ENCODE data around the gene GLG1.
A peak's percentile ranks its signal among the peaks of the same experiment; 100 is the strongest.
"Not testable (repeated sequence)": the region's sequence is repeated elsewhere in the genome, so short reads cannot be mapped to it uniquely, and the experiment has no call there.

Gene GLG1

GRCh38 chr16:74606521-74607309 lies at the start of gene GLG1:
GLG1 (minus strand) TSS chr16:74607114; CDS start chr16:74607094, 20 bp downstream.
- peak; percentile 77 for DNase-seq

GRCh38 chr16:74654536-74655050 lies 47.7 kb upstream of the GLG1 start:
- DNase-seq = no peak

GRCh38 chr16:74652883-74653282 lies 46.0 kb upstream of the GLG1 start:
- DNase-seq = not testable (repeated sequence)

DNA sequence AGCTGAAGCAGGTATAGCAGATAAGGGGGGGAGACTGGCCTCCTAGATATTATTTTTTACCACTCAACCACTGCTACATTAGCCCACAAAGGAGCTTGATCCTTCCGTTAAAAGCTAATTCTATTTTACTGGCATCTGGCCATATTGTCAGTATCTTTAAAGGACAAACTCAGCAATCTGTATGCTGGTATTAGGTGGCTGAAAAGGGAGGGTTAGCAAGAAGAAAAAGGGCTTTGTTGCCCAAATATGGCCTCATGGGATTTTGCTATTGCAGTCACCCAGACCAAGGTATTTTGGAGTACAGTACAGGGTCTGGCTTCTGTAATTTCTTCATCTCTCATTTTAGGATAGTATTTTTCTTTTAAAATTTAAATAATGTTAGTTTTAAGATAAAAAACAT lies 45.3 kb upstream of the GLG1 start:
- DNase-seq = no peak

DNA sequence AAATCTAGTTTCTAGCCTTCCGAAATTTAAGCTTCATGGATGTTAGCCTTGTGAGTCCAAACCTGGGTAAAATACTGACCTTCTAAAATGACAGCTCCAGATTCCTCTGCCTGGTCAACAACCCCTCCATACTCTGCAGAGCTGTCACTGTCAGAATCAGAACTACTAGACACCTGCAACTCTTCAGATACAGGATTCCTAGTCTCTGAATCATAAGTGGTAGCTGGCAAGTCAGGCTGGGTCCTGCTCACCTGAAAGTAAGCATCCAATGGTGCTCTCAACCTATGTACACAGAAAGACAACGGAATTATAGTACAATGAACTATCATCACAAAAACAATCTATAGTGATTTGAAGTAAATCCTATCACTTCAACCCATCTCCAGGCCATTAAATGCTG lies 44.9 kb upstream of the GLG1 start:
- DNase-seq = no peak

- DNase-seq = no peak
These were observed 44.2 kb upstream of the GLG1 start for GRCh38 chr16:74650966-74651567.

GRCh38 chr16:74649839-74650504 lies 43.1 kb upstream of the GLG1 start:
- no peak for DNase-seq

DNA sequence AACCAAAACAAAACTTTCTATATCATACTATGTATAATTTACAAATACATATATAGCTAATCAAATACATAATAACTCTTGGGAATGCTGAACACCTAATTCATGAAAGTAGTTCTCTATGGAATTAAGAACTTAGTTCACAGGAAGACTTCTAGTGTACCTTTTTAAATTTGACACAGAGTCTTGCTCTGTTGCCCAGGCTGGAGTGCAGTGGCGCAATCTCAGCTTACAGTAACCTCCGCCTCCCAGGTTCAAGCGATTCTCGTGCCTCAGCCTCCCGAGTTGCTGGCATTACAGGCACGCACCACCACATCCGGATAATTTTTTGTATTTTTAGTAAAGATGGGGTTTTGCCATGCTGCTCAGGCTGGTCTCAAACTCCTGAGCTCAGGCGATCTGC lies 35.1 kb upstream of the GLG1 start:
- no peak for DNase-seq

- no peak for DNase-seq
These were observed 31.0 kb upstream of the GLG1 start for GRCh38 chr16:74637742-74638453.

GRCh38 chr16:74635303-74635702 lies 28.4 kb upstream of the GLG1 start:
- no peak for DNase-seq

DNA sequence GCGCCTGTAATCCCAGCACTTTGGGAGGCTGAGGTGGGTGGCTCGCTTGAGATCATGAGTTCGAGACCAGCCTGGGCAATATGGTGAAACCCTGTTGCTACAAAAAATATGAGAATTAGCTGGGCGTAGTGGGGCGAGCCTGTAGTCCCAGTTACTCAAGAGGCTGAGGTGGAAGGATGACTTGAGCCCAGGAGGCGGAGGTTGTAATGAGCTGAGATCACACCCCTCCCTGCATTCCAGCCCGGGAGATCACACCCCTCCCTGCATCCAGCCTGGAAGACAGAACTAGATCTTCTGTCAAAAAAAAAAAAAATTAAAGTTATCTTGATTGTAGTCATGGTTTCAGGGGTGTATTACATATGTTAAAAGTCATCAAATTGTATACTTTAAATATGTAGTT lies 26.8 kb upstream of the GLG1 start:
- no peak for DNase-seq

DNA sequence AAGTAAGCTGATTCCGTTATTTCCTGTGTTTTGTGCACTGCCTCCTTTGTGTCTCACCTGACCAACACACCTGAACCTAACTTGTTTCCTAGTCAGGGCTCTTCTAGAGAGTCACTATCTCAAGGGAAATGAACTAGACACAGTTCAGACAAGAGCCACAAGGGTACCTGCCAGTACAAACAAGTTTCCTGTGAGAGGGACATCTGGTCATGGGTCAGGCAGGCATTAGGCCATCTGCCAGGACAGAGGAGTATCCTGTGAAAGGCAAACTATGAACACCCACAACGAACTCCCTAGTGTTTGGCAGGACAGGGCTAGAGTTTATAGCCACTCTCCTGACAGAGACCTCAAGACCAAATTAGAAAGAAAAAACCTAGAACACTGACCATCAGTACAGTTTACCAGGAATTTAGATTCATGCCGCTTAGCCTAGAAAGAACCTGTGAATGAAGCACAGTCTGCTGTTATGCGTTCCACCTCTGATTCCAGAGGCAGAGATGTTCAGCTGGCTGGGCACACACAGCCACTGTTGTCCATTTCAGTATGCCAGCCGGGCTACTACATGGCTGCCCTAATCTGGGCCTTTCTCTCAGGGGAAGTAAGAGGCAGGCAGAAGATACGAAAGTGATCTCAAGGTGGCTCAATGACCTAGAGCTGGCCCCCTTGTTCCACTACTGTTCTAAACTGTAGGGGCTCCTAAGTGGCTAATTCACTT lies 20.7 kb upstream of the GLG1 start:
- DNase-seq = peak; percentile 24

DNA sequence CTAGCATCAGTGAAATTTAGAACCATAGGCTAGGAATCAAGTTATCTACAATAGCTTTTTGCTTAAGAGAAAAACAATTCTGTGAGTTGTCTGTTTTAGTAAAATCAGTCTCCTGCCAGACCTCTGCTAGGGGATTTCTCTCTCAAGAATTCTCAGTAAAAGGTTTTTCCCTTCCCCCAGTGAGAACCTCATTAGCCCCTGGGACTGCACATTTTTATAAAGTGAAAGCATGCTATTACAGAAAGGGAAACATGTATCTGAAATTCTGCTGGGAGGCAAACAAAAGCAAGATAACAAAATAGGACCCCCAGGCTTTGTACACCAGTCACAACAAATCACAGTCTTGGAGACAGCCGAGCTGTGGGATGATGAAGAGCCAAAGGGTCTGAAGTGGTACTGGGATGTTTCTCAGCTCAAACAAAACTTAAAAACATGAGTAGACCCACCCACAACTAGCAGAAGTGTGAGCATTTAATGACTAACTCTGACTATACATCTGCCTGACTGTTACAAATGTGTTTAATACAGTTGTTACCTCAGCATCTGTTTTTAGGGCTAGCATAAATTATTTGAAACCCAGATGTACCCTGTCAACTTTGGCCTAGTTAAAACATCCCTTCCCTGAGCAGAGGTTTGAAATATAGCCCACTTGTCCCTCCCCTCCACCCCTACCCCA lies 20.0 kb upstream of the GLG1 start:
- DNase-seq = no peak

DNA sequence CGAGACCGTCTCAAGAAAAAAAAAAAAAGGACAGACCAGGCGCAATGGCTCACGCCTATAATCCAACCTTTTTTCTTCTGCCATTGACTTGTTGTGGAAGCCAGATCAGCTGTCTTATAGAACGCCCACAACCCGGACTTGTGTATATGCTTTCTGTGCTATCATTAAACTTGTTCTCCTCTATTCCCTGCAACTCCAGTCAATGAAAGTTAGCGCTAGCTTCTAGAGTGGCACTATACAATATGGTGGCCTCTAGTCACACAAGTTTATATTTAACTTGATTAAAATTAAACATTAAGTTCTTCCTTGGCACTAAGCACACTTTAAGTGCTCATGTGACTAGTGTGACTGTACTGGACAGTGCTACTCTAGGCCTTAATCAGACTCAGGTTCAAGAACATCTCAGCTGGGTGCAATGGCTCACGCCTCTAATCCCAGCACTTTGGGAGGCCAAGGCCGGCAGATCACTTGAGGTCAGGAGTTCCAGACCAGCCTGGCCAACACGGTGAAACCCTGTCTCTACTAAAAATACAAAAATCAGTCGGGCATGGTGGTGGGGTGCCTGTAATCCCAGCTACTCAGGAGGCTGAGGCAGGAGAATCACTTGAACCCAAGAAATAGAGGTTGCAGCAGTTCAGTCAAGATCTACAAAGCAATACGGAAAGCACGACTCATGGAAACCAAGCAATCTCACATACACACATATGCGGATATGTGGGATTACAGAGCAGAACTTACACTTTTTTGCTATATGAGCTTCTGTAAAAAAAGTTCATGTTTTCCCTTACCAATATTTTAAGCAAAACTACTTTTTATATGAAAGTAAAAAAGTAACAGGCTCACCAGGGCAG lies 18.8 kb upstream of the GLG1 start:
- DNase-seq = no peak

DNA sequence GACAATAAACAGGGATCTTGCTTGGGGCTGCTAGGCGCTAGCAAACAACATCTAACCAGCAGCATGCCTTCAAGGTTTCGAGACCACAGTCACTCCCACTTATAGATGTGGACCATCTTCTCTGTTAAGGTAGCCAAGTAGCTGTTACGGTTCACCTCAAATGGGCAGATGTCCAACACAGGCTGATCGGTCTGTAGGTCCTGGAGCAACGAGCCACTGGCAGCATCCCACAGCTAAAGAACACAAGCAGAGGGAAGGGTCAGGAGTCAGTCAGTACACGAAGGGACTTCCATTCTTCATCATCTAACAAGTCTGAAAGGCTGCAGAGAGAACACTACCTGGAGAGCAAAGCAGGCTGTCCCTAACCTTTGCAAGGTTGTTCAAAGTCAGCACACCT lies 16.9 kb upstream of the GLG1 start:
- peak; percentile 10 for DNase-seq

- DNase-seq = no peak
These were observed 16.4 kb upstream of the GLG1 start for GRCh38 chr16:74623214-74623838.

DNA sequence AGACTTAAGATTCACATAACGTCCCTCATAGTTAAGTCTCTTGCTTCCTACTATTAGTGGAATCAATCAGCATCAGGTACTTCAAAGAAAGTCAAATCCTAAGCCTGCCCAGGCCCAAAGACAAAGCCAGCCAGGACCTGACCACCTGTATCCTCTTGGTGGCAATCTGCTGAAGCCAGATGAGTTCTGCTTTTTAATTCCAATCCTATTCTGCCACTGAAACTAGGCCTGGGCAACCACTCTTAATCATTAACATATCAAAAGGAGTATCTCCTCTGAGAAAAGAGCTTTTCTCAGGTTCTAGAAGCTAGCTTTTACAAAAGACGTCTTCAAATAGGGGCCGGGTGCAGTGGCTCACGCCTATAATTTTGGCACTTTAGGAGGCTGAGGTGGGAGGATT lies 15.1 kb upstream of the GLG1 start:
- DNase-seq = no peak

DNA sequence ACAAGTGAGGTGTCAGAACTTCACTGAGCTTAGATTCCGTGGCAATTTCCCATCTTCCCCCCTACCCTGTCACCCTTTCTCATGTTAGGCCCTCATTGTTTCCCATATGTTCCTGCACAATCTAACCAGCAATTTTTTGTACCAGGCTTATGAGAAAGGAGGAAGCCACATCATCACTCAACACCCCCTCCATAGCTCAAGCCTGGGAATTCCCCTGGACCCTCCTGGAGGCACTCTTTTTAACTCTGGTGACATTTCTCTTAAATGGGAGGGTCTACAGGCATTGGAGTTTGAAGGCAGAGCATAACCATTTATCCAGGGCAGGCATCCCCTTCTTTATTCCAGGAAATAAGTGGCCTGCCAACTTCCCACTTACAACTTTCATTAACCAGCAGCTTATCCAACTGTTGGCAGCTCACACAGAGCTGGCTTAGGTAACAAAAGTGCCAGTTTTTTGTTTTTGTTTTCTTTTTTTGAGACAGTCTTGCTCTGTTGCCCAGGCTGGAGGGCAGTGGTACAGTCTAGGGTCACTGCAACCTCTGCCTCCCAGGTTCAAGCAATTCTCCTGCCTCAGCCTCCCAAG lies 10.4 kb upstream of the GLG1 start:
- DNase-seq = no peak

DNA sequence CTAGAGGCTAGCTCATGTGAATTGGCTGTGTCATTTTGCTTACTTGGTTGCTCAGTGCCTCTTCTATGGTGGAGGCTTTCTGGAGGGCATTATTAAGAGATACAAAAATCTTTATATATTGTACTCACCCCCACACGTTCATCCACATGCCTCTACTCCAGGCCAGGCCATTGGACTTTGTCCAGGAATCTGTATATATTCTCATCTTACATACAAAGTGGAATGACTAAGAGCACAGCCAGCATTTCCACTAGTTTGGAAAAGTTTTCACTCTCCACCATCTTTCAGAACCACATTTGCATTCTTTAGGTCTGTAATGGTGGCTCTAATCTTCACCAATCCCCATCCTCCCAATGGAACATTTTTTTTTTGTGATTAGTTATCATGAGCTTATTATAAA lies 4.8 kb upstream of the GLG1 start:
- DNase-seq = no peak

- no peak for DNase-seq
These were observed 2.0 kb upstream of the GLG1 start for GRCh38 chr16:74608944-74609343.
